CD4-positive, alpha-beta T cell (primary cell): Measurements from ENCODE around the gene TRIM33. TPM values are rescaled to one million over a fixed set of nuclear protein-coding genes. Genes with fewer than 3 reads are reported as not detected.

Experiments used
- ATAC-seq: fragments of 200-7000 bp; cut with Tn5 transposase; one replicate; pipeline ENCODE4 v1.10.0; 2022; ENCODE audit warnings: mild to moderate bottlenecking; ENCODE audit not compliant: poor library complexity
- CTCF ChIA-PET: fragments of 350-600 bp; sonication (Branson Sonifier 250); formaldehyde crosslinking; loops from one replicate; lab custom pipeline; 2021; ENCODE audit warnings: antibody characterized with exemption, inconsistent platforms; lab: Charles Lee
- POLR2A ChIA-PET: fragments of 350-600 bp; sonication (Branson Sonifier 250); formaldehyde crosslinking; loops from one replicate; lab custom pipeline; 2021; ENCODE audit warnings: antibody characterized with exemption, inconsistent platforms; lab: Charles Lee
- DNase-seq, 14 experiments: peaks; one replicate each; pipeline ENCODE4 v3.0.0-alpha.2; 2013 to 2020; ENCODE audit warnings: mixed read lengths in 2 of 14
- H3K27ac ChIP-seq, 2 donors: one replicate each; pipeline versions ENCODE4 v1.5.1 to v1.7.0; 2013; ENCODE audit warnings: low read length in 2 of 2, low read depth in 1 of 2, mild to moderate bottlenecking in 1 of 2
- H3K27me3 ChIP-seq, 2 experiments: 1 replicate in 1 of 2; 2 replicates in 1 of 2; pipeline versions ENCODE4 v1.6.1 to v1.7.0; 2013; ENCODE audit warnings: low read length in 2 of 2, control low read depth in 1 of 2, mild to moderate bottlenecking in 1 of 2, moderate library complexity in 1 of 2; ENCODE audit not compliant: insufficient read depth in 2 of 2, control insufficient read depth in 1 of 2
- H3K36me3 ChIP-seq: one replicate; pipeline ENCODE4 v1.6.1; 2013; ENCODE audit warnings: low read length, control low read depth; ENCODE audit not compliant: insufficient read depth
- H3K4me1 ChIP-seq: one replicate; pipeline ENCODE4 v1.6.1; 2013; ENCODE audit warnings: low read length, control low read depth; ENCODE audit not compliant: insufficient read depth
- H3K4me3 ChIP-seq: one replicate; pipeline ENCODE4 v1.5.1; 2013; ENCODE audit warnings: mild to moderate bottlenecking, low read length, moderate library complexity
- H3K9me3 ChIP-seq, 2 experiments: 1 replicate in 1 of 2; 2 replicates in 1 of 2; pipeline versions ENCODE4 v1.6.1 to v1.7.0; 2013; ENCODE audit warnings: low read length in 2 of 2, mild to moderate bottlenecking in 2 of 2, control low read depth in 1 of 2, moderate library complexity in 1 of 2; ENCODE audit not compliant: control insufficient read depth in 1 of 2, insufficient read depth in 1 of 2
- H3K27ac Mint-ChIP-seq: one replicate; pipeline ENCODE4 v1.8.0; 2020; ENCODE audit warnings: mixed read lengths
- H3K27me3 Mint-ChIP-seq: one replicate; pipeline ENCODE4 v1.8.0; 2021; ENCODE audit warnings: mixed read lengths
- H3K36me3 Mint-ChIP-seq: one replicate; pipeline ENCODE4 v1.8.0; 2021; ENCODE audit warnings: low read depth, mixed read lengths
- H3K4me1 Mint-ChIP-seq: one replicate; pipeline ENCODE4 v1.8.0; 2021; ENCODE audit warnings: low read depth, mixed read lengths
- H3K4me3 Mint-ChIP-seq: one replicate; pipeline ENCODE4 v1.8.0; 2020; ENCODE audit warnings: mild to moderate bottlenecking, mixed read lengths
- H3K9me3 Mint-ChIP-seq: one replicate; pipeline ENCODE4 v1.8.0; 2020; ENCODE audit warnings: mixed read lengths
- CTCF ChIP-seq: fragments of 200-600 bp; IDR thresholded peaks from one replicate; pipeline ENCODE4 v1.8.0; 2022; ENCODE audit warnings: antibody characterized with exemption, mild to moderate bottlenecking
- intact Hi-C, 2 experiments: fragments of 100-400 bp; cut with DNase I in 1 of 2; cut with micrococcal nuclease in 1 of 2; formaldehyde crosslinking; loops; one replicate each; pipeline versions ENCODE4 v1.15.1 to v1.9.0; 2023 to 2025; cut with DNase I, micrococcal nuclease
- total RNA-seq, 174 experiments: library from RNA in 2 of 174; stranded (reverse) in 2 of 174; gene quantifications; one replicate each; pipeline ENCODE4 v1.2.3 and lab custom pipeline; 2021 to 2026

TRIM33 gene
- total RNA-seq, 2 experiments from 2014 or later, result 42.6 to 45.0 TPM

- TF ChIP-seq CTCF, result no peak
- Histone ChIP-seq H3K4me3 (no peak overlapping the region), H3K36me3 (peaks cover 22% of the 10 kb centered on the region), H3K27ac (no peak overlapping the region), H3K27me3 (no peaks in the 10 kb centered on the region), H3K9me3 (no peaks in the 10 kb centered on the region), H3K4me1 (peaks cover 43% of the 10 kb centered on the region)
- ChIA-PET POLR2A (interaction anchor here (1.2 kb wide), 1 partner anchor 77 kb away, joined by 3 read pairs; no protein-coding TSS in a partner anchor), CTCF (no interaction called here)
- Mint-ChIP-seq H3K4me3 (peak overlapping the region; percentile 57), H3K36me3 (peaks cover 53% of the 10 kb centered on the region), H3K27ac (peak overlapping the region; percentile 45), H3K4me1 (peaks cover 81% of the 10 kb centered on the region), H3K27me3 (no peaks in the 10 kb centered on the region), H3K9me3 (no peaks in the 10 kb centered on the region)
- no peak for DNase-seq
- no peak for ATAC-seq
- intact Hi-C loops, result loop anchor here in 1 of 2 experiments (5.0 kb wide), 2 partner anchors 38 to 158 kb away; no protein-coding TSS in a partner anchor
Measured at GRCh38 chr1:114505148-114505561, 5.8 kb downstream of the TRIM33 start.

- Histone ChIP-seq H3K36me3 (peaks cover 22% of the 10 kb centered on the region), H3K9me3 (no peaks in the 10 kb centered on the region), H3K4me1 (peaks cover 31% of the 10 kb centered on the region), H3K4me3 (no peak overlapping the region), H3K27me3 (no peaks in the 10 kb centered on the region), H3K27ac (no peak overlapping the region)
- H3K27ac Mint-ChIP-seq, result no peak overlapping the region
- intact Hi-C loops, result loop anchor here in 1 of 2 experiments (5.0 kb wide), 1 partner anchor 37 kb away; no protein-coding TSS in a partner anchor
- TF ChIP-seq CTCF, result no peak
- no peaks in the 10 kb centered on the region for H3K9me3 Mint-ChIP-seq
- ChIA-PET CTCF (no interaction called here), POLR2A (no interaction called here)
- H3K27me3 Mint-ChIP-seq, result no peaks in the 10 kb centered on the region
- no peak for ATAC-seq
- peaks cover 81% of the 10 kb centered on the region for H3K4me1 Mint-ChIP-seq
- H3K4me3 Mint-ChIP-seq, result no peak overlapping the region
- DNase-seq, result no peak
- peaks cover 47% of the 10 kb centered on the region for H3K36me3 Mint-ChIP-seq
Measured at GRCh38 chr1:114503916-114504422, 7.0 kb downstream of the TRIM33 start.

GRCh38 chr1:114502080-114502479 lies 8.9 kb downstream of the TRIM33 start:
- Histone ChIP-seq H3K4me3 (no peak overlapping the region), H3K27me3 (no peaks in the 10 kb centered on the region), H3K36me3 (peaks cover 21% of the 10 kb centered on the region), H3K9me3 (no peaks in the 10 kb centered on the region), H3K4me1 (peaks cover 19% of the 10 kb centered on the region), H3K27ac (no peak overlapping the region)
- H3K27me3 Mint-ChIP-seq, result no peaks in the 10 kb centered on the region
- H3K9me3 Mint-ChIP-seq, result no peaks in the 10 kb centered on the region
- intact Hi-C loops, result loop anchor here in 1 of 2 experiments (5.0 kb wide), 1 partner anchor 35 kb away; no protein-coding TSS in a partner anchor
- no peak overlapping the region for H3K27ac Mint-ChIP-seq
- POLR2A ChIA-PET, result interaction anchor here (3.3 kb wide), 1 partner anchor 9 kb away, joined by 16 read pairs; the partner anchor contains the start of gene TRIM33
- TF ChIP-seq CTCF, result no peak
- H3K4me3 Mint-ChIP-seq, result no peak overlapping the region
- H3K4me1 Mint-ChIP-seq, result peaks cover 78% of the 10 kb centered on the region
- DNase-seq (no peak), ATAC-seq (no peak)
- H3K36me3 Mint-ChIP-seq, result peaks cover 47% of the 10 kb centered on the region
- CTCF ChIA-PET, result no interaction called here
